ENCODE data around the gene GDF11. TPM values are rescaled to one million over a fixed set of nuclear protein-coding genes. Genes with fewer than 3 reads are reported as not detected.

GDF11 gene
- total and polyA plus RNA-seq, 2 of the 8 experiments (the other 6 are each of a cell fraction or from before 2014, with no cell fraction given), result 12.1 to 15.1 TPM

GRCh38 chr12:55726971-55727370, 16.0 kb upstream of the GDF11 start (continued):
- TF ChIP-seq EP300 (IDR thresholded peaks at IDR 0.05; ENCODE audit: borderline replicate concordance in 1 of 2, low read depth in 2 of 2, low read length in 2 of 2), result no peak
- no peak for TF ChIP-seq KDM4A (IDR thresholded peaks at IDR 0.05; ENCODE audit: low read depth, low read length, severe bottlenecking)
- no peak for TF ChIP-seq GTF2F1 (IDR thresholded peaks at IDR 0.05; ENCODE audit: borderline replicate concordance, low read depth, low read length)
- TF ChIP-seq NANOG (IDR thresholded peaks at IDR 0.05; ENCODE audit: insufficient read depth, low read depth, low read length, poor library complexity, severe bottlenecking), result no peak
- TF ChIP-seq SIRT6 (IDR thresholded peaks at IDR 0.05; ENCODE audit: low read length), result no peak
- TF ChIP-seq RBBP5 (IDR thresholded peaks at IDR 0.05; ENCODE audit: borderline replicate concordance, low read depth, low read length), result no peak
- TF ChIP-seq POLR2A (IDR thresholded peaks at IDR 0.05; ENCODE audit: control extremely low read depth in 1 of 2, low read depth in 2 of 2, low read length in 2 of 2), result no peak
- no peak for TF ChIP-seq FOSL1 (IDR thresholded peaks at IDR 0.05; ENCODE audit: insufficient read depth, low read depth, low read length)
- no peak for TF ChIP-seq CHD1 (IDR thresholded peaks at IDR 0.05; ENCODE audit: low read depth, low read length)

Measured in H1 (cell line).